Vagina (tissue), 2 donors: ENCODE data around the gene ADARB2. TPM values are rescaled to one million over a fixed set of nuclear protein-coding genes. Genes with fewer than 3 reads are reported as not detected.
"Not testable (repeated sequence)": the region's sequence is repeated elsewhere in the genome, so short reads cannot be mapped to it uniquely, and the experiment has no call there.

ENCODE experiments used
- DNase-seq, 2 donors: peaks; one replicate each; pipeline ENCODE4 v3.0.0-alpha.2; 2017; ENCODE audit errors: extremely low spot score in 2 of 2
- H3K27ac ChIP-seq: fragments of 200-600 bp; sonication (generic); one replicate; pipeline ENCODE4 v1.5.1; 2019
- H3K27me3 ChIP-seq: fragments of 200-600 bp; sonication (generic); one replicate; pipeline ENCODE4 v1.5.1; 2019
- H3K36me3 ChIP-seq, 2 donors: fragments of 200-600 bp; sonication (generic); one replicate each; pipeline ENCODE4 v1.5.1; 2017 to 2019
- H3K4me1 ChIP-seq: fragments of 200-600 bp; sonication (generic); one replicate; pipeline ENCODE4 v1.5.1; 2019
- H3K4me3 ChIP-seq, 2 donors: fragments of 200-600 bp; sonication (generic); 1 replicate in 1 of 2; 2 replicates in 1 of 2; pipeline ENCODE4 v1.5.1; 2016 to 2019
- H3K9me3 ChIP-seq: fragments of 200-600 bp; sonication (generic); one replicate; pipeline ENCODE4 v1.5.1; 2019
- POLR2A ChIP-seq, 2 donors: fragments of 450-650 bp; IDR thresholded peaks; one replicate each; pipeline ENCODE4 v1.6.1; 2017; ENCODE audit warnings: antibody characterized with exemption in 2 of 2, mild to moderate bottlenecking in 2 of 2, moderate library complexity in 2 of 2
- POLR2AphosphoS5 ChIP-seq, 2 donors: sonication (generic); formaldehyde crosslinking; IDR thresholded peaks; one replicate each; pipeline ENCODE4 v1.9.0; 2017; ENCODE audit warnings: antibody characterized with exemption in 2 of 2, mild to moderate bottlenecking in 2 of 2, low read depth in 1 of 2; ENCODE audit not compliant: insufficient read depth in 1 of 2
- intact Hi-C: fragments of 100-400 bp; cut with DNase I; formaldehyde crosslinking; loops from one replicate; pipeline ENCODE4 v1.15.1; 2023
- total RNA-seq: library from RNA; depleted of rRNA; stranded (reverse); fragments of >200 nt; gene quantifications from one replicate; pipeline ENCODE4 v1.2.3, GENCODE V29; 2016
- TF ChIP-seq, protein P1 (sequence below), 3 experiments: fragments of 450-650 bp in 2 of 3; fragments of 200-600 bp in 1 of 3; sonication (generic) in 1 of 3; IDR thresholded peaks; one replicate each; pipeline ENCODE4 v1.5.1; 2017 to 2019; ENCODE audit warnings: antibody characterized with exemption in 3 of 3, mild to moderate bottlenecking in 2 of 3, moderate library complexity in 2 of 3

Gene ADARB2
- total RNA-seq, 1 donor from 2014 or later: 3.4 TPM

DNA sequence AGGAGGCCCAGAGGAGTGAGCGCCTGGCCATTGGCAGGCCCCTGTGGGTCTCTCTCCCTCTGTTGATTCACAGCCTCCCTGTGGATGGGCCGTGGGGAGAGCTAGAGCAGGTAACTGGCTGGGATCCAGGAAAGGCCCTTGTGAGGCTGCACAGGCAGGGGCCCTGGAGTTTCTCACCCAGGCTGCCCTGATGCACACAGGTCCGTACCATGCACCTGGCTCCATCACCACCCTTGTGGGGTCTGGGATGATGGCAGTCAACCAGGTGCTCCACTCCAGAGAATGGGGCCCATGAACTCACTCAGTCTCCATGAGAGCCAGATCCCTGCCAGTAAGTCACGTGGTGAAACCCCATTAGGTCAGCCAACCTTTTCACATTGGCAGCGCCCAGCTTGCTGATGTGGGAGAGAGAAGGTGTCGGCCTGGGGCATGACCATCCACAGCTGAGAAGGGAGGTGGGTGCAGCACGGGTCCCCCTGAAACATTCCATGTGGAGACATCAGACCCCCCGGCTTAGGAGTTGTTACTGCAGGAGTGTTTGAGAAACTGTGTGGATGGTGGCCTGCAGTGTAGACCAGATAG is 320.8 kb downstream of the ADARB2 start:
- intact Hi-C loops: no loop called here
- TF ChIP-seq POLR2AphosphoS5 (IDR thresholded peaks at IDR 0.05; ENCODE audit: insufficient read depth in 1 of 2, low read depth in 1 of 2): no peak
- TF ChIP-seq, protein P1, sequence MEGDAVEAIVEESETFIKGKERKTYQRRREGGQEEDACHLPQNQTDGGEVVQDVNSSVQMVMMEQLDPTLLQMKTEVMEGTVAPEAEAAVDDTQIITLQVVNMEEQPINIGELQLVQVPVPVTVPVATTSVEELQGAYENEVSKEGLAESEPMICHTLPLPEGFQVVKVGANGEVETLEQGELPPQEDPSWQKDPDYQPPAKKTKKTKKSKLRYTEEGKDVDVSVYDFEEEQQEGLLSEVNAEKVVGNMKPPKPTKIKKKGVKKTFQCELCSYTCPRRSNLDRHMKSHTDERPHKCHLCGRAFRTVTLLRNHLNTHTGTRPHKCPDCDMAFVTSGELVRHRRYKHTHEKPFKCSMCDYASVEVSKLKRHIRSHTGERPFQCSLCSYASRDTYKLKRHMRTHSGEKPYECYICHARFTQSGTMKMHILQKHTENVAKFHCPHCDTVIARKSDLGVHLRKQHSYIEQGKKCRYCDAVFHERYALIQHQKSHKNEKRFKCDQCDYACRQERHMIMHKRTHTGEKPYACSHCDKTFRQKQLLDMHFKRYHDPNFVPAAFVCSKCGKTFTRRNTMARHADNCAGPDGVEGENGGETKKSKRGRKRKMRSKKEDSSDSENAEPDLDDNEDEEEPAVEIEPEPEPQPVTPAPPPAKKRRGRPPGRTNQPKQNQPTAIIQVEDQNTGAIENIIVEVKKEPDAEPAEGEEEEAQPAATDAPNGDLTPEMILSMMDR (IDR thresholded peaks at IDR 0.05): no peak
- TF ChIP-seq POLR2A (IDR thresholded peaks at IDR 0.05): no peak
- H3K27me3 ChIP-seq: no peaks in the 10 kb centered on the region

DNA sequence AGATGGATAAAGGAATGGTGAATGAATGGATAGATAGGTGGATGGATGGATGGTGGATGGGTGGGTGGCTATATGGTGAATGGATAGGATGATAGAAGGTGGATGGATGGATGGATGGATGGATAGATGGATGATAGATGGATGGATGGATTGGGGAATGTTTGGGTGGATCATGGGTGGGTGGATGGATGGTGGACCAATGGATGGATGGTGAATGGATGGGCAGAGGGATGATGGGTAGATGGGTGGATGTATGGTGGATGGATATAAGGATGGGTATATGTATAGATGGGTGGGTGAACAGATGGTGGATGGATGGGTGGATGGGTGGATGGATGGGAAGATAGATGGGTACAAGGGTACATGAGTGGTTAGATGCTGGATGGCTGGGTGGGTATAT is 322.4 kb downstream of the ADARB2 start:
- H3K4me1 ChIP-seq: no peaks in the 10 kb centered on the region
- H3K27me3 ChIP-seq: no peaks in the 10 kb centered on the region
- intact Hi-C loops: no loop called here
- TF ChIP-seq, protein P1 (IDR thresholded peaks at IDR 0.05): no peak
- TF ChIP-seq POLR2AphosphoS5 (IDR thresholded peaks at IDR 0.05; ENCODE audit: insufficient read depth in 1 of 2, low read depth in 1 of 2): no peak
- no peaks in the 10 kb centered on the region for H3K9me3 ChIP-seq
- no peaks in the 10 kb centered on the region for H3K36me3 ChIP-seq
- no peak overlapping the region for H3K4me3 ChIP-seq
- no peak for DNase-seq
- H3K27ac ChIP-seq: no peak overlapping the region

More for the DNA sequence above, 320.8 kb downstream of the ADARB2 start:
- H3K4me1 ChIP-seq: peaks cover 6% of the 10 kb centered on the region
- no peak overlapping the region for H3K4me3 ChIP-seq
- H3K9me3 ChIP-seq: no peaks in the 10 kb centered on the region
- H3K27ac ChIP-seq: no peak overlapping the region
- no peaks in the 10 kb centered on the region for H3K36me3 ChIP-seq
- peak in 1 of 2 donors; percentile 93 for DNase-seq

- H3K27ac ChIP-seq, H3K4me1 ChIP-seq, H3K27me3 ChIP-seq, H3K36me3 ChIP-seq, DNase-seq, H3K9me3 ChIP-seq, H3K4me3 ChIP-seq, intact Hi-C loops: not testable (repeated sequence)
Measured at GRCh38 chr10:1414346-1414745, 323.0 kb downstream of the ADARB2 start.

DNA sequence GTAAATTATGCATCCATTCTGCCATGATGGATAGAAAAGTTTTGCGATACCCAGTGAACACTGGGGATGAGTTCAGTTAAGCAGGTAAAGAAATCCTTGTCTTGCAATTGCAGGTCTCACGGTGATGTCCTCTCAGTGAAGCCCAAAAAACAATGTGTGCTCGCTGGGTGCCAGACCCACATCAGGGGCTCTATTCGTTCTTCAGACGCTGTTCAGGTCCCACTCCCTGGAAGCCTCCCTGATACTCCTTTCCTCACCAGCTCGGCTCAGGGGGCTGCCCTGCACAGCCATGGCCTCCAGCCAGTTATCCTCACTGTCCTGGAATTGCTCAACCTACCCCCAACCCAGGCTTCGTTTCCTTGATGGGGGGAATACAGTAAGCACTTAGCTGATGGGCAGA is 323.5 kb downstream of the ADARB2 start:
- peak in 1 of 2 donors; percentile 52 for DNase-seq
- Histone ChIP-seq H3K4me3 (no peak overlapping the region), H3K4me1 (no peaks in the 10 kb centered on the region), H3K27me3 (no peaks in the 10 kb centered on the region), H3K9me3 (no peaks in the 10 kb centered on the region), H3K36me3 (no peaks in the 10 kb centered on the region), H3K27ac (no peak overlapping the region)
- intact Hi-C loops: no loop called here
- TF ChIP-seq, protein P1 (IDR thresholded peaks at IDR 0.05): no peak
- TF ChIP-seq POLR2A (IDR thresholded peaks at IDR 0.05) (no peak), POLR2AphosphoS5 (IDR thresholded peaks at IDR 0.05; ENCODE audit: insufficient read depth in 1 of 2, low read depth in 1 of 2) (no peak)

DNA sequence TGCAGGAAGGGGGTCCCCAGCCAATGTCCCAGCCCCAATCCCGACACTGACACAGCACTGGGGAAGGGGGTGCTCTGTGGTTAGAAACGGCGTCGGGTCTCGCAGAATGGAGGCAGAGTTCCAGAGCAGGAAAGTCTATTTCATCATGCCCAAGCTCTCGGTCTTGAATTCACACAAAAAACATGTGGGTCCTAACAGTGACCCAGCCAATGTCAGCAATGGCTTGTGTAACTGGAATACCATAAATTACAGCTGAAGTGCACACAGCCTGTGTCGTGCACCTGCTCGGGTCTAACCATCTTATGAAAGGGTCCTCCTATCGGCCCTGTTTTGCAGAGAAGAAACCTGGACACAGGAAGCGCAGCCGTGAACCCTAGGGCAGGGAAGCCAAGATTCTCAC is 324.1 kb downstream of the ADARB2 start:
- Histone ChIP-seq H3K27ac (no peak overlapping the region), H3K4me3 (no peak overlapping the region), H3K36me3 (no peaks in the 10 kb centered on the region), H3K9me3 (no peaks in the 10 kb centered on the region), H3K27me3 (no peaks in the 10 kb centered on the region), H3K4me1 (no peaks in the 10 kb centered on the region)
- intact Hi-C loops: no loop called here
- peak; percentile 52 to 81 for DNase-seq
- TF ChIP-seq, protein P1 (IDR thresholded peaks at IDR 0.05): no peak
- no peak for TF ChIP-seq POLR2A (IDR thresholded peaks at IDR 0.05)
- TF ChIP-seq POLR2AphosphoS5 (IDR thresholded peaks at IDR 0.05; ENCODE audit: insufficient read depth in 1 of 2, low read depth in 1 of 2): no peak
